Measurements from ENCODE around the gene MLPH. TPM values are rescaled to one million over a fixed set of nuclear protein-coding genes. Genes with fewer than 3 reads are reported as not detected.

Gene MLPH
- total and polyA plus RNA-seq, 4 donors, result 71.0 to 295 (median 192) TPM

- no peaks in the 10 kb centered on the region for H3K9me3 ChIP-seq (ENCODE audit: control insufficient read depth in 4 of 4, insufficient read depth in 3 of 4, low read length in 3 of 4)
- H3K36me3 ChIP-seq (ENCODE audit: control insufficient read depth in 4 of 4, insufficient read depth in 4 of 4, low read length in 4 of 4), result peaks cover 0 to 13% (median 0%) of the 10 kb centered on the region in 4 donors
- H3K27me3 ChIP-seq (ENCODE audit: control insufficient read depth in 3 of 3, insufficient read depth in 3 of 3, low read length in 2 of 3), result no peaks in the 10 kb centered on the region
- no peak overlapping the region for H3K9ac ChIP-seq (ENCODE audit: insufficient read depth in 1 of 2, low read length in 2 of 2)
- H3K4me3 ChIP-seq, result no peak overlapping the region
- no peak for DNase-seq
- H3K27ac ChIP-seq (ENCODE audit: low read depth in 1 of 2, low read length in 1 of 2), result peak overlapping the region in 1 of 2 donors; percentile 52
- TF ChIP-seq CTCF (IDR thresholded peaks at IDR 0.05; ENCODE audit: control extremely low read depth, extremely low read depth), result no peak
- whole genome bisulfite sequencing, 2 donors, result 84 to 89% methylated on average over 16 of the region's 16 CpGs
- peaks cover 0 to 9% (median 0%) of the 10 kb centered on the region in 5 donors for H3K4me1 ChIP-seq (ENCODE audit: control insufficient read depth in 5 of 5, insufficient read depth in 5 of 5, low read length in 5 of 5)
- ATAC-seq (ENCODE audit: insufficient read depth, low FRiP score), result no peak
Measured at GRCh38 chr2:237515166-237515565, 28.1 kb downstream of the MLPH start.

GRCh38 chr2:237515621-237516275 lies 28.7 kb downstream of the MLPH start:
- peaks cover 0 to 3% (median 0%) of the 10 kb centered on the region in 5 donors for H3K4me1 ChIP-seq (ENCODE audit: control insufficient read depth in 5 of 5, insufficient read depth in 5 of 5, low read length in 5 of 5)
- no peaks in the 10 kb centered on the region for H3K9me3 ChIP-seq (ENCODE audit: control insufficient read depth in 4 of 4, insufficient read depth in 3 of 4, low read length in 3 of 4)
- H3K36me3 ChIP-seq (ENCODE audit: control insufficient read depth in 4 of 4, insufficient read depth in 4 of 4, low read length in 4 of 4), result peaks cover 0 to 13% (median 0%) of the 10 kb centered on the region in 4 donors
- WGBS, 2 donors, result 87 to 90% methylated on average over 5 to 6 of the region's 6 CpGs
- no peak for TF ChIP-seq CTCF (IDR thresholded peaks at IDR 0.05; ENCODE audit: control extremely low read depth, extremely low read depth)
- DNase-seq, result no peak
- no peak overlapping the region for H3K9ac ChIP-seq (ENCODE audit: insufficient read depth in 1 of 2, low read length in 2 of 2)
- no peak overlapping the region for H3K27ac ChIP-seq (ENCODE audit: low read depth in 1 of 2, low read length in 1 of 2)
- H3K4me3 ChIP-seq, result no peak overlapping the region
- H3K27me3 ChIP-seq (ENCODE audit: control insufficient read depth in 3 of 3, insufficient read depth in 3 of 3, low read length in 2 of 3), result no peaks in the 10 kb centered on the region
- no peak for ATAC-seq (ENCODE audit: insufficient read depth, low FRiP score)

GRCh38 chr2:237517163-237517562 lies 30.1 kb downstream of the MLPH start:
- no peaks in the 10 kb centered on the region for H3K27me3 ChIP-seq (ENCODE audit: control insufficient read depth in 3 of 3, insufficient read depth in 3 of 3, low read length in 2 of 3)
- no peak overlapping the region for H3K9ac ChIP-seq (ENCODE audit: insufficient read depth in 1 of 2, low read length in 2 of 2)
- no peaks in the 10 kb centered on the region for H3K4me1 ChIP-seq (ENCODE audit: control insufficient read depth in 5 of 5, insufficient read depth in 5 of 5, low read length in 5 of 5)
- WGBS, 2 donors, result 61 to 94% methylated on average over 4 of the region's 4 CpGs
- no peak overlapping the region for H3K4me3 ChIP-seq
- peaks cover 0 to 13% (median 0%) of the 10 kb centered on the region in 4 donors for H3K36me3 ChIP-seq (ENCODE audit: control insufficient read depth in 4 of 4, insufficient read depth in 4 of 4, low read length in 4 of 4)
- no peak overlapping the region for H3K27ac ChIP-seq (ENCODE audit: low read depth in 1 of 2, low read length in 1 of 2)
- no peaks in the 10 kb centered on the region for H3K9me3 ChIP-seq (ENCODE audit: control insufficient read depth in 4 of 4, insufficient read depth in 3 of 4, low read length in 3 of 4)
- no peak for ATAC-seq (ENCODE audit: insufficient read depth, low FRiP score)
- no peak for DNase-seq
- no peak for TF ChIP-seq CTCF (IDR thresholded peaks at IDR 0.05; ENCODE audit: control extremely low read depth, extremely low read depth)

GRCh38 chr2:237517990-237518389 lies 30.9 kb downstream of the MLPH start:
- WGBS, 2 donors, result 85 to 93% methylated on average over 1 of the region's 1 CpG
- Histone ChIP-seq H3K36me3 (ENCODE audit: control insufficient read depth in 4 of 4, insufficient read depth in 4 of 4, low read length in 4 of 4) (peaks cover 0 to 13% (median 0%) of the 10 kb centered on the region in 4 donors), H3K4me1 (ENCODE audit: control insufficient read depth in 5 of 5, insufficient read depth in 5 of 5, low read length in 5 of 5) (no peaks in the 10 kb centered on the region), H3K9me3 (ENCODE audit: control insufficient read depth in 4 of 4, insufficient read depth in 3 of 4, low read length in 3 of 4) (no peaks in the 10 kb centered on the region), H3K9ac (ENCODE audit: insufficient read depth in 1 of 2, low read length in 2 of 2) (no peak overlapping the region), H3K27ac (ENCODE audit: low read depth in 1 of 2, low read length in 1 of 2) (no peak overlapping the region), H3K27me3 (ENCODE audit: control insufficient read depth in 3 of 3, insufficient read depth in 3 of 3, low read length in 2 of 3) (no peaks in the 10 kb centered on the region), H3K4me3 (no peak overlapping the region)
- ATAC-seq (ENCODE audit: insufficient read depth, low FRiP score) (no peak), DNase-seq (no peak)
- TF ChIP-seq CTCF (IDR thresholded peaks at IDR 0.05; ENCODE audit: control extremely low read depth, extremely low read depth), result no peak

Measured in lung (tissue), 12 donors.